HepG2 (cell line): ENCODE measurements around the gene ADARB1. TPM values are rescaled to one million over a fixed set of nuclear protein-coding genes. Genes with fewer than 3 reads are reported as not detected.
A peak's percentile ranks its signal among the peaks of the same experiment; 100 is the strongest.

ENCODE experiments used
- ARID4A ChIP-seq: sonication (generic); formaldehyde crosslinking; IDR thresholded peaks from 2 replicates; pipeline ENCODE4 v1.5.0; 2020; ENCODE audit warnings: mild to moderate bottlenecking, missing genetic modification reagents, borderline replicate concordance
- CREB3 ChIP-seq: sonication (generic); formaldehyde crosslinking; IDR thresholded peaks from 2 replicates; pipeline ENCODE4 v1.5.0; 2020; ENCODE audit warnings: missing genetic modification reagents
- HDAC2 ChIP-seq: sonication (generic); formaldehyde crosslinking; IDR thresholded peaks from 2 replicates; pipeline ENCODE4 v1.4.0; 2020; ENCODE audit warnings: missing genetic modification reagents
- PAX8 ChIP-seq: sonication (generic); formaldehyde crosslinking; IDR thresholded peaks from 2 replicates; pipeline ENCODE4 v1.8.0; 2022; ENCODE audit warnings: mild to moderate bottlenecking, missing genetic modification reagents, borderline replicate concordance
- RBFOX2 ChIP-seq: fragments of 200-400 bp; formaldehyde crosslinking; IDR thresholded peaks from 2 replicates; pipeline ENCODE4 v1.6.1; 2017; ENCODE audit warnings: low read depth, mild to moderate bottlenecking, low read length
- SALL2 ChIP-seq: sonication (generic); formaldehyde crosslinking; IDR thresholded peaks from 2 replicates; pipeline ENCODE4 v1.8.1; 2023; ENCODE audit warnings: mild to moderate bottlenecking, missing genetic modification reagents, inconsistent platforms
- THAP9 ChIP-seq: sonication (generic); formaldehyde crosslinking; IDR thresholded peaks from 2 replicates; pipeline ENCODE4; 2020; ENCODE audit warnings: missing genetic modification reagents, mild to moderate bottlenecking, borderline replicate concordance
- TOPORS ChIP-seq: sonication (generic); formaldehyde crosslinking; IDR thresholded peaks from 2 replicates; pipeline ENCODE4 v1.8.0; 2023; ENCODE audit warnings: mild to moderate bottlenecking, missing genetic modification reagents
- TRIM22 ChIP-seq: fragments of 450-650 bp; IDR thresholded peaks from 2 replicates; pipeline ENCODE4 v1.6.1; 2017
- ZBTB1 ChIP-seq: sonication (generic); formaldehyde crosslinking; IDR thresholded peaks from 2 replicates; pipeline ENCODE4 v1.4.0; 2020; ENCODE audit warnings: missing genetic modification reagents, borderline replicate concordance
- ZFP36L1 ChIP-seq: sonication (generic); formaldehyde crosslinking; IDR thresholded peaks from 2 replicates; pipeline ENCODE4 v1.8.0; 2022; ENCODE audit warnings: mild to moderate bottlenecking, missing genetic modification reagents, moderate library complexity
- ZNF10 ChIP-seq: sonication (generic); formaldehyde crosslinking; IDR thresholded peaks from 2 replicates; pipeline ENCODE4 v1.4.0; 2020; ENCODE audit warnings: mild to moderate bottlenecking, low read depth, missing genetic modification reagents, borderline replicate concordance
- ZNF124 ChIP-seq: sonication (generic); formaldehyde crosslinking; IDR thresholded peaks from 2 replicates; pipeline ENCODE4 v1.4.0; 2020; ENCODE audit warnings: missing genetic modification reagents
- ZNF574 ChIP-seq: sonication (generic); formaldehyde crosslinking; IDR thresholded peaks from 2 replicates; pipeline ENCODE4 v1.4.0; 2020; ENCODE audit warnings: missing genetic modification reagents
- ZSCAN21 ChIP-seq: sonication (generic); formaldehyde crosslinking; IDR thresholded peaks from 2 replicates; pipeline ENCODE4 v1.8.0; 2022; ENCODE audit warnings: mild to moderate bottlenecking, missing genetic modification reagents, moderate library complexity, borderline replicate concordance
- polyA plus RNA-seq, 8 experiments: library from polyadenylated mRNA; depleted of rRNA in 3 of 8; stranded (reverse) in 7 of 8; unstranded in 1 of 8; fragments of >200 nt; fragmentation: Illumina TruSeq in 4 of 8; extraction: Trizol in 4 of 8; gene quantifications; 2 replicates each; pipeline versions ENCODE4 v1.2.1 to v1.2.3, GENCODE V29; 2011 to 2016; ENCODE audit warnings: low read depth in 4 of 8, missing spikeins in 1 of 8, mixed read lengths in 1 of 8; ENCODE audit not compliant: insufficient read depth in 1 of 8
- total RNA-seq, 5 experiments: library from RNA; depleted of rRNA; stranded (reverse); fragments of >200 nt; fragmentation: Illumina TruSeq; extraction: Trizol; gene quantifications; 2 replicates each; pipeline ENCODE4 v1.2.3, GENCODE V29; 2016; ENCODE audit warnings: low read depth in 1 of 5

The ADARB1 gene
- total and polyA plus RNA-seq, 2 of the 13 experiments (the other 11 are each of a cell fraction or from before 2014, with no cell fraction given), result 6.6 to 10.0 TPM

- TF ChIP-seq ARID4A (CRISPR knock-in tag) (peak; percentile 43; the same call in 1 of the 2 replicates), PAX8 (CRISPR knock-in tag) (no peak), TRIM22 (no peak), ZFP36L1 (CRISPR knock-in tag) (no peak), THAP9 (CRISPR knock-in tag) (peak; percentile 39; the same call in 1 of the 2 replicates), SALL2 (CRISPR knock-in tag) (no peak; the same call in none of the 2 replicates), ZSCAN21 (CRISPR knock-in tag) (0 out of 2 replicates have a peak, but pooled peaks have one; percentile 26), ZNF574 (peak; percentile 55; the same call in 1 of the 2 replicates), ZNF124 (CRISPR knock-in tag) (no peak), ZBTB1 (CRISPR knock-in tag) (no peak), HDAC2 (CRISPR knock-in tag) (0 out of 2 replicates have a peak, but pooled peaks have one; percentile 37), RBFOX2 (0 out of 2 replicates have a peak, but pooled peaks have one; percentile 13), CREB3 (no peak), ZNF10 (CRISPR knock-in tag) (0 out of 2 replicates have a peak, but pooled peaks have one; percentile 39), TOPORS (CRISPR knock-in tag) (no peak)
Measured at GRCh38 chr21:45074818-45075595, 627 bp downstream of the ADARB1 start (continued).
